Measurements from ENCODE around the gene LHPP. TPM values are rescaled to one million over a fixed set of nuclear protein-coding genes. Genes with fewer than 3 reads are reported as not detected.

LHPP gene
- total RNA-seq, 1 donor from 2014 or later = 18.8 TPM

DNA sequence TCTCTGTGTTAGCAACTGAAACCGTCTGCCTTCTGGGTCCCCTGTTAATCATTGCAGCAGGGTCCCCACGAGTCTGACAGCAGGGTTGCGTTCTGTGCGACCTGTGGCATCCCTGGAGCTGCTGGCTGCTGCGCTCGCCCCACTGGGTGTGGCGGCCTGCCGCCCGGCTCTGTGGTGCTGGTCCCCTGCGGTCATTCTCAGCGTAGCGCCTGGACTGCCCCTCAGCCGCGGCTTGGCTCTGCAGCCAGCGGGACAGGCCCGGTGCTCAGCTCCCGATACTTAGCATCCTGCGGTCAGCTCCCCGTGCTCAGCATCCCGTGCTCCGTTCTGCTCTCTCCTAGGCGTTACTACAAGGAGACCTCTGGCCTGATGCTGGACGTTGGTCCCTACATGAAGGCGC, 35.0 kb downstream of the LHPP start:
- no peaks in the 10 kb centered on the region for H3K4me1 Mint-ChIP-seq (ENCODE audit: unreplicated experiment)

DNA sequence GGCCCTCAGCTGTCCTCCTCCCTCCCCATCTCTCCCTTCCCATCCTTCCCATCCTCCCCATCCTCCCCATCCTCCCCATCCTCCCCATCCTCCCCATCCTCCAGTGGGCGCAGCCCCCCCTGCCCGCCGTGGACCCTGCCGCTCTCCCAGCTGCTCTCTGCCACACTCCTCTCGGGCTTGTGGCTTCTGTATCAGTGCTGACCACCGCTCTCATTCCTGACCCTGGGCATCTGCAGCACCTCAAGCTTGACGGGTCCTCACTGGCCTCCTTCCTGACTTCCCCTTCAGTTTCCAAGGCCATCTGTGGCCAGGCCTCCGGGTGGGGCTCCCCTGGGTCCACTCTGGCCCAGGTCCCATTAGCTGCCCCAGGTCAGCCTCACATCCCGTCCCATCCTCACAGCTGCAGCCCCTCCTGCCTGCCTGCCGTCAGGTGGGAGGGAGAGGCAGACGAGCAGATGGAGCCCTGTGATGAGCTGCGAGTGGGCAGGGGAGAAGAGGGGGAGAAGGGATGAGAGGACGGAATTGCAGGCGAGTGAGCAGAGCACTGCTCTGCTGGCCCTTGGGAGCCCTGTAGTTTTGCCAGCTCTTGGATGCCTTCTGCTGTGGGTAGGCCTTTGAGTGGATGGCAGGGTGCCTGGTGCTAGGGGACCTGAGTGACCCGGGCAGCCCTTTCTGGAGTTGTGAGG, 35.7 kb downstream of the LHPP start:
- H3K27me3 Mint-ChIP-seq (ENCODE audit: unreplicated experiment) = no peaks in the 10 kb centered on the region
- H3K36me3 Mint-ChIP-seq (ENCODE audit: unreplicated experiment) = peaks cover 18% of the 10 kb centered on the region
- no peaks in the 10 kb centered on the region for H3K4me1 Mint-ChIP-seq (ENCODE audit: unreplicated experiment)
- TF ChIP-seq, protein P1, sequence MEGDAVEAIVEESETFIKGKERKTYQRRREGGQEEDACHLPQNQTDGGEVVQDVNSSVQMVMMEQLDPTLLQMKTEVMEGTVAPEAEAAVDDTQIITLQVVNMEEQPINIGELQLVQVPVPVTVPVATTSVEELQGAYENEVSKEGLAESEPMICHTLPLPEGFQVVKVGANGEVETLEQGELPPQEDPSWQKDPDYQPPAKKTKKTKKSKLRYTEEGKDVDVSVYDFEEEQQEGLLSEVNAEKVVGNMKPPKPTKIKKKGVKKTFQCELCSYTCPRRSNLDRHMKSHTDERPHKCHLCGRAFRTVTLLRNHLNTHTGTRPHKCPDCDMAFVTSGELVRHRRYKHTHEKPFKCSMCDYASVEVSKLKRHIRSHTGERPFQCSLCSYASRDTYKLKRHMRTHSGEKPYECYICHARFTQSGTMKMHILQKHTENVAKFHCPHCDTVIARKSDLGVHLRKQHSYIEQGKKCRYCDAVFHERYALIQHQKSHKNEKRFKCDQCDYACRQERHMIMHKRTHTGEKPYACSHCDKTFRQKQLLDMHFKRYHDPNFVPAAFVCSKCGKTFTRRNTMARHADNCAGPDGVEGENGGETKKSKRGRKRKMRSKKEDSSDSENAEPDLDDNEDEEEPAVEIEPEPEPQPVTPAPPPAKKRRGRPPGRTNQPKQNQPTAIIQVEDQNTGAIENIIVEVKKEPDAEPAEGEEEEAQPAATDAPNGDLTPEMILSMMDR (IDR thresholded peaks at IDR 0.05) = no peak
- DNase-seq (ENCODE audit: extremely low spot score, unreplicated experiment) = no peak
- no peak overlapping the region for H3K27ac Mint-ChIP-seq (ENCODE audit: unreplicated experiment)
- no peaks in the 10 kb centered on the region for H3K9me3 Mint-ChIP-seq (ENCODE audit: unreplicated experiment)
- H3K4me3 Mint-ChIP-seq (ENCODE audit: unreplicated experiment) = no peak overlapping the region

More for the DNA sequence above, 35.0 kb downstream of the LHPP start:
- Mint-ChIP-seq H3K4me3 (ENCODE audit: unreplicated experiment) (no peak overlapping the region), H3K27ac (ENCODE audit: unreplicated experiment) (no peak overlapping the region), H3K27me3 (ENCODE audit: unreplicated experiment) (no peaks in the 10 kb centered on the region), H3K9me3 (ENCODE audit: unreplicated experiment) (no peaks in the 10 kb centered on the region), H3K36me3 (ENCODE audit: unreplicated experiment) (peaks cover 15% of the 10 kb centered on the region)
- TF ChIP-seq, protein P1 (IDR thresholded peaks at IDR 0.05) = no peak
- DNase-seq (ENCODE audit: extremely low spot score, unreplicated experiment) = no peak

DNA sequence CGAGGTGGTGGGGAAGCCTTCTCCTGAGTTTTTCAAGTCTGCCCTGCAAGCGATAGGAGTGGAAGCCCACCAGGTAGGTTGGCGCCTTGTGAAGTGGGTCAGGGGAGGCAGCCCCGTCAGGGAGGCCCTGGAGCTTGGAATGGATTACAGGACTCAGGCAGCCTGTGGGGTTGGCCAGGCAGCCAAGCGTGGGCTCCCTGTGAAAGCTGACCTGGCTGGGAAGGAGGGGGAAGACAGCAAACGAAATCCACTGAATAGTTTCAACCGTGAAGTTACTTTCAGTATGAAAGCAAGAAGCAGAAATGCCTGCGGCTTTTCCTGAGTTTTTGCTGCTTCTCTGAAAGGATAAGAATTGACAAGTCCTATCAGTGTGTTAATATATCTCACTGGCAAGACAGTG, 36.4 kb downstream of the LHPP start:
- DNase-seq (ENCODE audit: extremely low spot score, unreplicated experiment) = no peak
- Mint-ChIP-seq H3K27me3 (ENCODE audit: unreplicated experiment) (no peaks in the 10 kb centered on the region), H3K36me3 (ENCODE audit: unreplicated experiment) (peaks cover 17% of the 10 kb centered on the region), H3K4me3 (ENCODE audit: unreplicated experiment) (no peak overlapping the region), H3K4me1 (ENCODE audit: unreplicated experiment) (no peaks in the 10 kb centered on the region), H3K27ac (ENCODE audit: unreplicated experiment) (no peak overlapping the region), H3K9me3 (ENCODE audit: unreplicated experiment) (no peaks in the 10 kb centered on the region)
- TF ChIP-seq, protein P1 (IDR thresholded peaks at IDR 0.05) = no peak

DNA sequence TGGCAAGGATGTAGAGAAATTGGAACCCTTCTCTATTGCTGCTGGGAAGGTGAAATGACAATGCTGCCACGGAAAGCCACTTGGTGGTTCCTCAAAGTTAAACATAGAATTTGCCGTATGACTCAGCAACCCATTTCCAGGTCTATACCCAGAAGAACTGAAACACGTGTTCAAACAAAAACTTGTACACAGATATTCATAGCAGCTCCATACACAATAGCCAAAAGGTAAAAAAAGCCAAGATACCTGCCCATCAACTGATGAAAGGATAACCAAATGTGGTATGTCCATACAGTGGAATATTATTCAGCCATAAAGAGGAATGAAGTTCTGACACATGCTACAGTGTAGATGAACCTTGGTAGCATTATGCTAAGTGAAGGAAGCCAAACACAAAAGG, 39.1 kb downstream of the LHPP start:
- H3K9me3 Mint-ChIP-seq (ENCODE audit: unreplicated experiment) = no peaks in the 10 kb centered on the region
- peaks cover 17% of the 10 kb centered on the region for H3K36me3 Mint-ChIP-seq (ENCODE audit: unreplicated experiment)
- no peak overlapping the region for H3K27ac Mint-ChIP-seq (ENCODE audit: unreplicated experiment)
- H3K4me3 Mint-ChIP-seq (ENCODE audit: unreplicated experiment) = no peak overlapping the region
- no peaks in the 10 kb centered on the region for H3K4me1 Mint-ChIP-seq (ENCODE audit: unreplicated experiment)
- TF ChIP-seq, protein P1 (IDR thresholded peaks at IDR 0.05) = no peak
- DNase-seq (ENCODE audit: extremely low spot score, unreplicated experiment) = no peak
- H3K27me3 Mint-ChIP-seq (ENCODE audit: unreplicated experiment) = no peaks in the 10 kb centered on the region

DNA sequence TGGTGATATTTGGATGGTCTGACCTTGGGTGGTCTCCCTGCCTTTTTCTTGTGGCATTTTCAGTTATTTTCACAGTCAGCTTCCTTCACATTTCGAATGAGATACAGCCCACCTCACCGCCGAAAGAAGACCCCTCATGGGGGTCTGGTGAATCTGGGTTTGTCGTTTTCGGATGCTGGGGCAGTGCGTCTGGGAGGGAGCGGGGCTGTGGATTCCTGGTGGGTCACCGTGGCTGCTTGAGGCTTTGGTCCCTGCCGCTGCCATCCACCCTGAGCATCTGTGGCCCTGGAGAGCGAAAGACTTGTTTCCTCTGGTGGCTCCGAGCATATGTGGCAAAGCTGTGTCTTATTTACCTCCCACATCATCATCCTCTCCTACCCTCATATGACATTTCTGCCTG, 43.1 kb downstream of the LHPP start:
- Mint-ChIP-seq H3K9me3 (ENCODE audit: unreplicated experiment) (no peaks in the 10 kb centered on the region), H3K36me3 (ENCODE audit: unreplicated experiment) (peaks cover 15% of the 10 kb centered on the region), H3K27ac (ENCODE audit: unreplicated experiment) (no peak overlapping the region), H3K27me3 (ENCODE audit: unreplicated experiment) (no peaks in the 10 kb centered on the region), H3K4me3 (ENCODE audit: unreplicated experiment) (no peak overlapping the region), H3K4me1 (ENCODE audit: unreplicated experiment) (no peaks in the 10 kb centered on the region)
- TF ChIP-seq, protein P1 (IDR thresholded peaks at IDR 0.05) = no peak
- DNase-seq (ENCODE audit: extremely low spot score, unreplicated experiment) = no peak

All from osteocyte (in vitro differentiated cells).